CD4-positive, alpha-beta T cell treated with Interferon alpha-2 for 1 hour (primary cell): Measurements from ENCODE around the gene COQ8B.

Experiments
- DNase-seq, 2 donors: peaks; one replicate each; pipeline ENCODE4 v3.0.0-alpha.2; 2020 to 2022

The COQ8B gene

DNA sequence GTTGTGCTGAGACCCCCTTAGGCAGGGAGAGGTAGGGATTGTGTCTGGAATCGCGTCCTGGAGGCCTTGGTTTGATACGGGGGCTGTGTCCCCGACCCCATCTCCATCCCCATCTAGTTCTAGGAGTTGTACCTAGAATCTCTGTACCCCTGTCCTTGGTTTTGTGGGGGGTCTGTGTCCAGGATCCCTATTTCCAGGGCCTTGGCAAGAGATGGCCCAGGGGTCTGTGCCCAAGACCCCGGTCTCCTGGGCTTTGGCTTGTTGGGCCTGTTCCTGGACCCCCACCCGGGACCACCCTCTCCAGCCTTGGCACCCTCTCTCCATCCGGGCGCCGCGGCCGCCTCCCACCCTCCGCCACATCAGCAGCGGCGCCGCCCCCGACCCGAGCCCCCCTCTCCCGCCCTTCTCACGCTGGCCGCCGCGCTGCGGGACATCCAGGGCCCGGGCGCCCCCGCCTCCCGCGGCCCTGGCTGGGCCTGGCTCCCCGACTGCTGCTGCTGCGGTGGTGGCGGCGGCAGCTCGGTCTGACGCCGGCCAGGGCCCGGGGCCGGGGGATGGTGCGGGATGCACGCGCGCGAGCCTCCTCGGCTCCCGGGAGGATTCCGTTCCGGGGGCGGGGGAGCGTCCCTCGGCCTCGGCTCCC, 26.5 kb downstream of the COQ8B start, which contains the start of gene NUMBL:
TSS of gene NUMBL (minus strand) at position 602 of the 643 bp plus-strand sequence. CDS start at position 434, 168 bp downstream.
- DNase-seq, result no peak

DNA sequence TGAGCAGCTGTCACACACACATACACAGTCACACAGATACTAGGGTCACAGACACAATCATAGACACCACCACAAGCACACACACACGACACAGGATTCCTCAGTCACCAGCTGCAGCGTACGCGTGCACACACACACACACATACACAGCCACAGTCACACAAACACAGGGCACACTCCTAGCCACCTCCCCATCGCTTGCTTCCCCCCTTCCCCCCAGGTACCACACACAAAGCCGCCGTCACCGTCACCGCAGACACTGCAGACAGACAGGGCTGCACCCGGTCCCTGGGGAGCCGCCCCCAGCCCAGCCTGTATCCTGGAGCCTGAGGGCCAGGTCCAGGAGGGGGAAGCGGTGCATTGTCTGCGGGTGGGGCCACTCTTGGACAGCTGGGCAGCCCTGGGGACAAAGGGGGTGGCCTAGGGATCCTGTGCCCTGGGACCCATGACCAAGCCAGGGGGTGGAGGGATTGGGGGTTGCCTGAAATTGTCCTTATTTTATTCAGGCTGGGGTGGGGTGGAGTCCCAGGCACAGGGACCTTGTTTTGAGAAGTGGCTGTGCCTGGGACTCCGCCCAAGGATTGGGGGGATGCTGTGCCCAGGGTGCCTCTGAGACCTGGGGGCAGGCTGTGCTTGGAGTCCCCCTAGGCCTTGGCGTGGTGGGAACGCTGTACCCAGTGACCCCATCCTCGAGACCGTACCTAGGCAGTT, 27.2 kb downstream of the COQ8B start:
- peak; percentile 31 to 52 for DNase-seq

DNA sequence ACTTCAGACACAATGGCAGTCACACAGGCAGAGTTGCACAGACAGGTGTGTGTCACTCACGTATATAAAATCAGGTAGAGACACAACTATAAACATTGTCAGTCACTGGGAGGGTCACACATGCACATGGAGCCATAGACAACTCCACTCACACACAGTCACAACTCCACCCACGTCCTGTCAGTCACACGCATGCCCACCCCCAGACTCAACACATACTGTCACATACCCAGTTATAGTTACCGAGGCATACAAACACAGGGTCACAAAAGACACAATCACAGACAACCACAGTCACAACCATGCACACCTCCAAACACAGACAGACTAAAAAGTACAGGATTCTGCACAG, 27.7 kb downstream of the COQ8B start:
- DNase-seq, result no peak

DNA sequence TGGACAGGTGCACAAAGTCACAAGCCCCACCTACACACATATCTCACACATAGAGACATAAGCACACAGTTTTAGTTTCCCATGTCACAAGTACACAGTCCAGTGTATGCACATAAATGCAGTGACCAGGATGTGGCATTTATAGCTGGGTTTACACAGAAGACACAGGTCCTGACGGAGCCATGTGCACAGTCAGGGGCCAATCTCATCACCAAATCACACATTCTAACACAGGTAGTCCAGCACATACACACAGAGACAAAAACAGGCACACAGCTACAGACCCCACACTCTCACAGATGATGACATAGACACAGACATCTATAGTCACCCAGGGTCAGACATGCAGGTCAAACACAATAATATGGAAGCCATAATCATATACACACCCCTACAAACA, 28.4 kb downstream of the COQ8B start:
- DNase-seq, result no peak

DNA sequence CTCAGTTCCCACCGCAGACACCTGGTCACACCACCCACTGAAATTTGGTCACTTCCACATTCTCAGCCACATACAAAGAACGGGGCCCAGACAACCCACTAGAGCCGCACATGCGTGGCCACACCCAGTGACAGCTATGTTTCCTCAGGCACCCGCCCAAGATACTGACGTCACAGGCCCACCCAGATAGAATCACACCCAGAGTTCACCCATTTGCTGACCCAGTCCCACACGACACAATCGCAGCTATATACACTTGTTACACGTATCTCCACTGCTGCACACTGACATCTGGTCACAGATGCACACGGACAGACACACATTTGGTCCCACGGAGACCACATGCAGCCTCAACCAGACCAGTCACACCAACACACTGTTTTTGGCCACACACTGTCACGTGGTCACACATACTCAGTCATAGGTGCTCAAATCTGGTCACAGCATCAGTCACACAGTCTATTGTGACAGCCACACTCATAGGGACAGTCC, 29.1 kb downstream of the COQ8B start:
- peak; percentile 57 to 79 for DNase-seq

DNA sequence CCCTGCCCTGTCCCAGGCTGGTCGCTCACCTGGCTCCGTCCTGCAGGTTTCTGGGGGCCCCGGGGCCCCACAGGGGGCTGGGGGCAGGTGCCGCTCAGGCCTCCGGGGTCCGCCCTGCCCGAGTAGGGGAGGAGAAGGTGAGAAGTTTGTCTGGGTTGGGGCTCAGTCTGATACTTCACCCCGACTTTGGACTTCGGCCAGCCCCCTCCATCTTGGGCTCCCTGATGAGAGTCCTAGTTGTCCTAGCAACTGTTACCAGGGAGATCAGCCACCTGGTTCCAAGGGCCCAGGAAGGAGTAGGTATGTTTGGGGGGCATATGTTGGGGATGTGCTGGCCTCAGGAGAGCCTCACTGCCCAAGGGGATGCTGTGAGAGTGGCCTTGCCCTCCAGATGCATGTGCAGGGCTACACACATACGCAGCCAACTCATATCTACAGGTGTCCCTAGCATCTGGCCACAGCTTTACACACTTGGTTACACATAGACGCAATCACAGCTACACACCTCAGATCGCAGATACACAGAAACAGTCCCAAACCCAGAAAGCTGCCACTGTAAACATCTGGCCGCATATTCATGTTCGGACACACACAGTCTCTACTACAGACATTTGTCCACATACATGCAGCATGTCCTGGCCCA, 29.7 kb downstream of the COQ8B start:
- no peak for DNase-seq

DNA sequence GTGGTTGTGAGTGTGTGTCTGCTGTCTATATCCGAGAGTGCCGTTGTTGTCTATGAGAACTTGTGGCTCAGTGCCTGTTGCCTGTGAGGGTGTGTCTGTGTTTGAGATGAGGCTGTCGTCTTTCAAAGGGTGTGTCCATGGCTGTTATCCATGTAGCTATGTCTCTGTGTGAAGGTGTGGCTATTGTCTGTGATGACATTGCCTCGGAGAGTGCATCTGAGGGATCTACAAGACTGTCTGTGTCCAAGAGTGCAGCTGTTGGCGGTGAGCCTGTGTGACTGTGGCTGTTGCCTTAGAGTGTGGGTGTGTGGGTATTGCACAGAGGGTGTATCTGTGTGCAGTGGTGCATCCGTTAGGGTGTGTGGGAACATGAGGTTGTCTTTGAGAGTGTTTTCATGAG, 31.1 kb downstream of the COQ8B start:
- no peak for DNase-seq

DNA sequence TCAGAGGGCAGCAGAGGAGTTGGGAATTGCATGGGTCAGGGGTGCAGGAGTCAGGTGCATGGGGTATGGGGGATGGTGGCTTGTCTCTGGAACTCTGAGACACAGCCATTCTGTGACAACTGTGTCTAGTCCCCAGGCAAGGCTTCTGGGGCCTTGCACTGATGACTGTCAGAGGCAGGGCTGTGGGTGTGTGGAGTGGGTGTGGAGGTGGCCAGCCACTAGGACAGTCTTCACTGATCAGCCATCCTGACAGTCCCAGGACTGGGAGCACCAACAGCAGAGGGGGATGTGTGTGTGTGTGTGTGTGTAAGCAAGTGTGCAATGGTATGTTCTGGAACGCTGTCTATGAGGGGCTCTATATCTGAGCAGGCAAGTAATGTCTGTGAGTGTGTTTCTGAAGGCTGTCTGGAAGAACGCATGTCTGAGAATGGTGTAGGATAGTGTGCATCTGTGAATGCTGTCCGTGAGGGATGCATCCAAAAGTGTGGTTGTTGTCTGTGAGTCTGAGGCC, 31.6 kb downstream of the COQ8B start:
- DNase-seq, result no peak

DNA sequence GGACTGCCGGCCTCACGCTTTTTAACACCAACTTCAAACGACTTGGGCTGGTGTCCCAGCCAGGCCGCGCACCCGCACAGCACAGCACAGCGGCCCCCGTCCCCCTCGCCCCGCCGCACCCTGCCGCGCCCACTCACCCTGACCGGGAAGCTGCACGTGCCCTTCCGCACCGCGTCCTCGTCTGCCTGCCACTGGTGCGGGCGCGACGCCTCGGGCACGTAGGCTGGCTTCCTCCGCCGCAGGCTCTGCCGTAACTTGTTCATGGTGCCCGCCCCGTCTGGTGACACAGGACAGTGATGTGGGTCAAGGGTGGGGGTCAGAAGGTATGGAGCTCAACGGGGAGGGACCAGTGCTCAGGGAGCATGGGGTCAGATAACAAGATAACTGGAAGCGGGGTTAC, 32.4 kb downstream of the COQ8B start:
- DNase-seq, result no peak

DNA sequence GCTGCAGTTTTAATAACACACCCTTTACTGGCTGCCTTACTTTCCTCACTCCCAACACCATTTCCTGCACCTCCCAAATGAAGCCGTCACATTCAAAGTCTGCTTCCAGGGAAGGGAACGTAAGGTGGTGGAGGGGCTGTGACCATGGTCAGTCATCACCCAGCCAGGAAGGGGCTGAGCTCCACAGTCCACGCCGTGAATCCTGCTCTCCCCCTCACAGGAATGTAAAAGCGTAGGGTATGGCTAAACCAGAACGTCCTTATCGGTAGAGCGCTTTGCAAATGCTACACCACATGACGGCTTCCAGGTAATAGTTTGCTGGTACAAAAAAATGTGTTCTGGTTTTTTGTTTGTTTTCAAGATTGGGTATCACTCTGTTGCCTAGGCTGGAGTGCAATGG, 33.2 kb downstream of the COQ8B start:
- no peak for DNase-seq

DNA sequence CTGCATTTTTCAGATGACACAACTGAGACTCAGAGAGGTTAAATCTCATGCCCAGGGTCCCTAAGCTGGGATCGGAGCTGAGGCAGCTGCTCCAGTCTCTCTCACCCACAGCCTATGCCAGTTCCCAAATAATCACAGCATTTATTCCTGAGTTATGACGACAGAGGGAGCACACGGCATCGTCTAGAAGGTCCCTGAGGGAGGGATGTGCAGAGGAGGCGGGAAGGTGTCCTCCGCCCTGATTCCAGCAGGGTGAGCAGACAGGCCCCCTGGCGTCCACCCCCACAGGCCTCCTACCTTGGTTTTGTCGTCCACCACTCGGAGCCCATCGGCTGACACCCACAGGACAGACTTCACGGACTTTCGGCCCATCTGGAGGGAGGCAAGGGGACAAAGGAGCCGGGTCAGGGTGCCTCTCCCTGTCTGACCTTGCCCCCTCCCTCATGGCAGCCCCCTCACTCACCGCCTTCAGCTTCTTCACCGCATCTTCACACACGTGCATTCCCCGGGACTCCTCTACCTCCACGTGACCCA, 34.2 kb downstream of the COQ8B start:
- no peak for DNase-seq

DNA sequence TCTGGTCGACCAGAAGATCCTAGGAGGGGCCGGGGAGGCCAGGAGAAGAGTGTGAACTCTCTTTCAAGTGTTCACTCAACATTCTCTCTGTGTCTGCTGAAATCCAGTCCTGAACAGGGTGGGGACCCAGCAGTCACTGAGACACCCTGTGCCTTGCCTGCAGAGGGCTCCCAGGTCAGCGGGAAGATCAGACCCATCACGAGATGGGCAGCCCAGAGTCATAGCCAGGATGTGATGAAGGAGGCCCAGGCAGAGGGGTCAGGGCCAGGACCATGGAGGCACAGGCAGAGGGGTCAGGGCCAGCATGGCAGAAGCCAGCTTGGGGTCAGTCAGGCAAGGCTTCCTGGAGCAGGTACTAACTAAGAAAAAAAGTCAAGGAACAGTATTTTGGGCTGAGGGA, 35.6 kb downstream of the COQ8B start:
- no peak for DNase-seq

DNA sequence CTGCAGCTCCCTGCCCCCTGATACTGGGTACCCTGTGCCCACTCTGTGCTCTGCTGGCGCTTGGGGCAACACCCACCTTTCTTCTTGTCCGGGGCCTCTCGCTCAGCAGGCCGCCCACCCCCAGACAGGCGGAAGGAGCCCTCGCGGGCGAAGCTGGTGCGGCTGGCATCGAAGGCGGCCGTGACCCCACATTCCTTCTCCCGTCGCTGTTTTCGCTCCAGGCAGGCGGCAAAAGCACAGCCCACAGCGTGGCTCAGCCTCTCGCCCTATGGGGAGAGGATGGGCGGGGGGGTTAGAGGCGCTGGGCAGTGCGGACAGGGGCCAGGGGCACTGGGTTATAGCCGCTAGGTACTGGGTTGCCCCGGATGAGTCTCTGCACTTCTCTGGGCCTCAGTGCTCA, 39.5 kb downstream of the COQ8B start:
- DNase-seq, result no peak

DNA sequence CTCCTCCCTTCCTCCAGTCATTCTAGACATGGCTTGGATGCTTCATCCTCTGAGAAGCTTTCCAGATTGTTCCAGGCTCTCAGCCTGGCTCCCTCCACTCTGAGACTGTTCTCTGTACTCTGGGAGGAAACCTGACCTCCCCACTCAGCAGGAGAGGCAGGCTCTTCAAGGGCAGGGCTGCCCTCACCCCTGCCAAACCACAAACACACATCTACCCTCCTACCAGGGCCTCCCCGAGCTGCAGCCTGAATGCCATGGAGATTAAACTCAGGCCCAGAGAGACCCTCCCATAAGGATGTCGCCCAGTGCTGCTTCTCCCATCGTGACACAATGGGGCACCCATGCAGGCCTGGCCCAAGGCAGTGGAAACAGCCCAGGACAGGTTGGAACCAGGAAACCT, 42.4 kb downstream of the COQ8B start:
- DNase-seq, result no peak

DNA sequence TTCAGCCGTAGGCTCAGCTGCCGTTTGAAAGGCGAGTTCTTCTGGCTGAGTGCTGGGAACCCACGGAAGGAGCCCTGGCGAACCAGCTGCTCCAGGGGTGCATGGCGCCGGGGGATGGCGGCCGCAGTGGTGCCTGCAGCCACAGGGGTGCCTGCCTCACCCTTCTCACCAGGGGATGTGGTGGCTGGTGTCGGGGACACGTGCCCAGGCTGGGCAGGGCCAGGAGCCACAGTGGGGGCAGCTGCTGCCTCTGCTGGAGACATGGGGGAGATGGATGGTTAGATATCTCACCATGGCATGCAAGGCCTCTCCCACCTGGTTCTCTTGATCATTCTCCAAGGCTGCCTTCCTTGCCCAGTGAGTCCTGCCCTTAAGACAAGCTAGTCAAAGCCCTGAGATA, 43.3 kb downstream of the COQ8B start:
- DNase-seq, result peak; percentile 15 to 36

DNA sequence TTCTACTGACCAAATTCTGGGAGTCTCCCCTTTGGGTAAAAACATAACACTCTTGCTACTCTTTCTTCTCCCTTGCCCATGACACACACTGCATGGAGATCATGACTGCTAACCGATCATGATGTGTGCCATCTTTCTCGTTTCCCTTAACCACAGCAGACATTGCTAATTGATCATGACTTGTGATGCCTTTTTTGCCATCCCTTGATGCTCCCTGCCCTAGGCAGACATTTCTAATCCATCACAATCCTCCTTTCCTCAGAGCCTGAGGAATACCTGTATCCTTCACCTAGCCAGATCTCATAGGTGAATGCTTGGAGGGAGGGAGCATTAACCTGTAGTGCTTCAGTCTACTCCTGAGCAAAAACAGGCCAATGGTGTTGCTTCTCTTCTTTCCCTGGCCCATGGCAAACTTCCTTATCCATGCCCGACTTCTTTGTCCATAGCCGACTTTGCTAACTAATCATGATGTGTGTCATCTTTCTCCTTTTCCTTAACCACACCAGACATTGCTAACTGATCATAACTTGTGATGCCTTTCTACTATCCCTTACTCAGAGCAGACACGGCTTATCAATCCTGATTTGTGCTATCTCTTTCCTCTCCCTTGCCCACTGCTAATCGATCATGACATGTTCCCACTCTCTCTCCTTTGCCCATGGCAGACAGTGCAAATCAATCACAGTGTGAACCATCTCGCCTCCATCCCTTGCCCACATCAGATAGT, 44.0 kb downstream of the COQ8B start:
- DNase-seq, result no peak

DNA sequence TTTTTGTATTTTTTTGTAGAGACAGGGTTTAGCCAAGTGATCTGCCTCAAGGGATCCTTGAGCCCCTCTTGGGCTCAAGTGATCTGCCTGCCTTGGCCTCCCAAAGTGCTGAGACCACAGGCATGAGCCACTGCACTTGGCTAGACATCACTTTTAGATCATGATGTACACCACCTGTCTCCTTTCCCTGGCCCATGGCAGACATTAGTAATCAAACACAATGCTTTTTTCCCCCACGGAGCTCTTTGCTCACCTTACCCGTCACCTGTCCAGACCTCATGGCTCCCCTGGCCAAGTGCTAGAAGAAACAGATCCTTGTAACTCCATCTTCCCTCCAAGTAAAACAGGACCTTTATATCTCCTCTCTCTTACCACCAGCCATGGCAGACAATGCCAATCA, 44.6 kb downstream of the COQ8B start:
- no peak for DNase-seq

DNA sequence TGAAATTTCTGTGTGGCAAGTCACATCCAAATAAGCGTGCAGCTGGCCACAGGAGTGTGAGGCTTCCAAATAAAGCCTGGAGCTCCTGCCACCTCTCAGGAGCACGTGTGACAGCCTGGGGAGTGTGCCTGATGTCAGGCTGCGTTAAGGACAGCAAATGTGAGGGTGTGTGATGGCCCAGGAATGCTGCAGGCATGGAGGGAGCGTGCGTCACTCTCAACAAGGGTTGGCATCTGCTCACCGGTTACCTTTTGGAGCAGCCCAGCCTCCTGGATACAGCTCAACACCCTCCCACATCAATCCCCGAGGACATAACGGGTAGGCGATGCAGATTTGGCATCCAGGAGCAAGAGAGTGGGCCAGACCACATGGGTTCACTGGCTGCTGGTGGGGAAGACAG, 45.3 kb downstream of the COQ8B start:
- no peak for DNase-seq

DNA sequence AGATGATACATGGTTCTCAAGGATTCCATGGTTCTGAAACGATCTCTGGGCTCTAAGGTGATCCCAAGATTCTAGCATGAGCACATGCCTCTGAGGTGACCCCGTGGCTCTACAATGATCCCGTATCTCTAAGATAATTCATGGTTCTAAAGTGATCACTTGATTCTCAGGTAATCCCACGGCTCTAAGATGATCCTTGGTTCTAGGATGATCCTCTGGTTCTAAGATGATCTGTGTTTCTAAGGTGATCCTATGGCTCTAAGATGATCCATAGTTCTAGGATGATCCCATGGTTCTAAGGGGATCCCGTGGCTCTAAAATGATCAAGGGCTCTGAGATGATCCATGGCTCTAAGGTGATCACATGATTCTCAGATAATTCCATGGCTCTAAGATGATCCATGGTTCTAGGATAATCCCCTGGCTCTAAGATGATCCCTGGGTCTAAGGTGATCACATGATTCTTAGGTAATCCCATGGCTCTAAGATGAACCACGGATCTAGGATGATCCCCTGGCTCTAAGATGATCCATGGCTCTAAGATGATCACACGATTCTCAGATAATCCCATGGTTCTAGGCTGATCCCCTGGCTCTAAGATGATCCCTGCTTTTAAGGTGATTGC, 47.6 kb downstream of the COQ8B start:
- no peak for DNase-seq

DNA sequence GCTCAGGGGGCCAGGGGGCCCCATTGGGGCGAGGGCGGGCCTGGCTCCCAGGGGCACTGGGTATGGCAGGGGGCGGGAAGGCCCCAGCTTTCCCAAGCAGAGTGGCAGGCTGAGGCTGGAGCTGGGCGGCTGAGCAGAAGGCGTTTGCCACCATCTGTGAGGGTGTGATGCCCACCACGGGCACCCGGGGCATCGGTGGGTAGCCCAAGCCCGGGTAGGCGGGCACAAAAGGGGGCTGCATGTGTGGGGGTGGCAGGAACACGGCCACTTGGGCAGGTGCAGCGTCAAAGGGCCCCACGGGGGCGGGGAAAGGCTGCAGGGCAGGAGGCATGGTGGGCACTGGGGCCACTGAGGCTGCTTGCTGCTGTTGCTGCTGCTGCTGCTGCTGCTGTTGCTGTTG, 49.1 kb downstream of the COQ8B start:
- no peak for DNase-seq

DNA sequence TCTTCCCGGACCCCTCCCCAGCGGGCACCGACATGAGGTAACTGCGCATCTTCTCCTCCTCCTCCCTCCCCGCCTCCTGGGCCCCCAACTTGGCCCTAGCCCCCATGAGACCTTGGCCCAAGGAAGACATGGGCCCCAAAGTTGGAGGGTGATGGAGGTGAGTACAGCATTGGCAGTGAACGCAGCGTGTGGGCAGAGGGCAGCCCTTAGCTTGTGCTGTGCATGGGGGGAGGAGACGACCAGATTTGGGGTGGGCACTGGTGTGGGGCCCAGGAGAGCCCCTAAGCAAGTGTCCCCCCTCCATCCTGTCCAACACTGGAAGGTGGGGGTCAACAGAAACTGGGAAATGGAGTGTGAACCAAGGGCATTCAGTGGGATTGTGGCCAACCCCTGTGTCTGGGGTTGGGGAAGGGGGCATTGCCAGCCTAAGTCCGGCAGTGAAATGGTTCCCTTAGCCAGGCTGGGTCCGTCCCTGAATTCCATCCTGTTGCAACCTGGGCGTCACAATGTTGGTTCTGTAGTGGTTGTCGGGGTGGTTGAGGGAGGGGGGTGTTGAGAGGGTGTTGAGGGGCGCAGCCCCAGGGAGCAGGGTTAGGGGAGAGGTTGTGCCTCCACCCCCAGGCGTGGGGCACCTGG, 49.8 kb downstream of the COQ8B start:
- DNase-seq, result no peak
